NCI-H1092 (cell line): Measurements from ENCODE around the gene CYB5A.
"Not testable (repeated sequence)": the region's sequence is repeated elsewhere in the genome, so short reads cannot be mapped to it uniquely, and the experiment has no call there.

Experiments used
- DNase-seq: peaks from one replicate; lab custom pipeline; 2025; lab: John Stamatoyannopoulos, UW

Gene CYB5A

GRCh38 chr18:74294526-74294925 lies 2.8 kb upstream of the CYB5A start:
- no peak for DNase-seq

- DNase-seq = not testable (repeated sequence)
Measured at GRCh38 chr18:74292982-74293381, 1.2 kb upstream of the CYB5A start.

GRCh38 chr18:74292541-74292858 lies 737 bp upstream of the CYB5A start:
- DNase-seq = no peak

- DNase-seq = no peak
Measured at GRCh38 chr18:74291472-74291770, 342 bp downstream of the CYB5A start.

- DNase-seq = no peak
Measured at GRCh38 chr18:74290794-74291471, 830 bp downstream of the CYB5A start.

GRCh38 chr18:74290021-74290420 lies 1.7 kb downstream of the CYB5A start:
- no peak for DNase-seq

GRCh38 chr18:74289137-74289536 lies 2.6 kb downstream of the CYB5A start:
- no peak for DNase-seq

GRCh38 chr18:74288730-74289129 lies 3.0 kb downstream of the CYB5A start:
- no peak for DNase-seq

GRCh38 chr18:74288041-74288440 lies 3.7 kb downstream of the CYB5A start:
- DNase-seq = no peak

GRCh38 chr18:74286856-74287255 lies 4.9 kb downstream of the CYB5A start:
- DNase-seq = no peak

- DNase-seq = no peak
Measured at GRCh38 chr18:74286106-74286855, 5.5 kb downstream of the CYB5A start.

- not testable (repeated sequence) for DNase-seq
Measured at GRCh38 chr18:74285583-74285982, 6.2 kb downstream of the CYB5A start.

- DNase-seq = no peak
Measured at GRCh38 chr18:74284980-74285355, 6.8 kb downstream of the CYB5A start.

GRCh38 chr18:74284191-74284979 lies 7.4 kb downstream of the CYB5A start:
- DNase-seq = peak; percentile 66

GRCh38 chr18:74283646-74284045 lies 8.1 kb downstream of the CYB5A start:
- no peak for DNase-seq

GRCh38 chr18:74282755-74283554 lies 8.8 kb downstream of the CYB5A start:
- DNase-seq = no peak

- peak; percentile 40 for DNase-seq
Measured at GRCh38 chr18:74281980-74282754, 9.6 kb downstream of the CYB5A start.

GRCh38 chr18:74281011-74281979 lies 10.5 kb downstream of the CYB5A start:
- DNase-seq = peak; percentile 73

- DNase-seq = no peak
Measured at GRCh38 chr18:74278983-74279382, 12.8 kb downstream of the CYB5A start.

GRCh38 chr18:74278058-74278457 lies 13.7 kb downstream of the CYB5A start:
- no peak for DNase-seq
